ENCODE results near the gene ULBP3.
A peak's percentile ranks its signal among the peaks of the same experiment; 100 is the strongest.

The ULBP3 gene

GRCh38 chr6:150043096-150043495 is 25.8 kb downstream of the ULBP3 start:
- DNase-seq (ENCODE audit: low read depth) = no peak
- Histone ChIP-seq H3K4me1 (ENCODE audit: control insufficient read depth, insufficient read depth, low read length) (no peaks in the 10 kb centered on the region), H3K9me3 (ENCODE audit: control insufficient read depth, low read length) (no peaks in the 10 kb centered on the region), H3K36me3 (ENCODE audit: control insufficient read depth, insufficient read depth, low read length, severe bottlenecking) (no peaks in the 10 kb centered on the region), H3K9ac (ENCODE audit: low read length) (no peak overlapping the region), H3K4me3 (ENCODE audit: low read length) (no peak overlapping the region), H3K27me3 (replicated peaks; ENCODE audit: control insufficient read depth, insufficient read depth, low read length) (peaks cover 80% of the 10 kb centered on the region)

- peaks cover 7% of the 10 kb centered on the region for H3K4me1 ChIP-seq (ENCODE audit: control insufficient read depth, insufficient read depth, low read length)
- H3K9ac ChIP-seq (ENCODE audit: low read length) = no peak overlapping the region
- H3K9me3 ChIP-seq (ENCODE audit: control insufficient read depth, low read length) = peaks cover 5% of the 10 kb centered on the region
- DNase-seq (ENCODE audit: low read depth) = no peak
- H3K36me3 ChIP-seq (ENCODE audit: control insufficient read depth, insufficient read depth, low read length, severe bottlenecking) = no peaks in the 10 kb centered on the region
- no peak overlapping the region for H3K4me3 ChIP-seq (ENCODE audit: low read length)
- peaks cover 85% of the 10 kb centered on the region for H3K27me3 ChIP-seq (replicated peaks; ENCODE audit: control insufficient read depth, insufficient read depth, low read length)
Observed at GRCh38 chr6:150038202-150039062, 30.5 kb downstream of the ULBP3 start.

GRCh38 chr6:150037526-150038201 is 31.3 kb downstream of the ULBP3 start:
- peaks cover 5% of the 10 kb centered on the region for H3K9me3 ChIP-seq (ENCODE audit: control insufficient read depth, low read length)
- peak; percentile 5 for DNase-seq (ENCODE audit: low read depth)
- H3K4me1 ChIP-seq (ENCODE audit: control insufficient read depth, insufficient read depth, low read length) = peaks cover 7% of the 10 kb centered on the region
- H3K4me3 ChIP-seq (ENCODE audit: low read length) = peak overlapping the region; percentile 15
- H3K9ac ChIP-seq (ENCODE audit: low read length) = no peak overlapping the region
- H3K27me3 ChIP-seq (replicated peaks; ENCODE audit: control insufficient read depth, insufficient read depth, low read length) = peaks cover 83% of the 10 kb centered on the region
- H3K36me3 ChIP-seq (ENCODE audit: control insufficient read depth, insufficient read depth, low read length, severe bottlenecking) = no peaks in the 10 kb centered on the region

- no peaks in the 10 kb centered on the region for H3K36me3 ChIP-seq (ENCODE audit: control insufficient read depth, insufficient read depth, low read length, severe bottlenecking)
- no peak overlapping the region for H3K4me3 ChIP-seq (ENCODE audit: low read length)
- DNase-seq (ENCODE audit: low read depth) = no peak
- peaks cover 76% of the 10 kb centered on the region for H3K27me3 ChIP-seq (replicated peaks; ENCODE audit: control insufficient read depth, insufficient read depth, low read length)
- H3K9me3 ChIP-seq (ENCODE audit: control insufficient read depth, low read length) = peaks cover 5% of the 10 kb centered on the region
- H3K9ac ChIP-seq (ENCODE audit: low read length) = no peak overlapping the region
- H3K4me1 ChIP-seq (ENCODE audit: control insufficient read depth, insufficient read depth, low read length) = peaks cover 7% of the 10 kb centered on the region
Observed at GRCh38 chr6:150036081-150036480, 32.8 kb downstream of the ULBP3 start.

GRCh38 chr6:150033207-150033771 is 35.6 kb downstream of the ULBP3 start:
- DNase-seq (ENCODE audit: low read depth) = no peak
- Histone ChIP-seq H3K4me3 (ENCODE audit: low read length) (no peak overlapping the region), H3K4me1 (ENCODE audit: control insufficient read depth, insufficient read depth, low read length) (peaks cover 7% of the 10 kb centered on the region), H3K9ac (ENCODE audit: low read length) (no peak overlapping the region), H3K36me3 (ENCODE audit: control insufficient read depth, insufficient read depth, low read length, severe bottlenecking) (no peaks in the 10 kb centered on the region), H3K27me3 (replicated peaks; ENCODE audit: control insufficient read depth, insufficient read depth, low read length) (peaks cover 57% of the 10 kb centered on the region), H3K9me3 (ENCODE audit: control insufficient read depth, low read length) (peaks cover 5% of the 10 kb centered on the region)

GRCh38 chr6:150032598-150032997 is 36.3 kb downstream of the ULBP3 start:
- DNase-seq (ENCODE audit: low read depth) = no peak

GRCh38 chr6:150030611-150031010 is 38.3 kb downstream of the ULBP3 start:
- Histone ChIP-seq H3K27me3 (replicated peaks; ENCODE audit: control insufficient read depth, insufficient read depth, low read length) (peaks cover 55% of the 10 kb centered on the region), H3K4me1 (ENCODE audit: control insufficient read depth, insufficient read depth, low read length) (peaks cover 4% of the 10 kb centered on the region), H3K4me3 (ENCODE audit: low read length) (no peak overlapping the region), H3K36me3 (ENCODE audit: control insufficient read depth, insufficient read depth, low read length, severe bottlenecking) (no peaks in the 10 kb centered on the region), H3K9me3 (ENCODE audit: control insufficient read depth, low read length) (peaks cover 5% of the 10 kb centered on the region), H3K9ac (ENCODE audit: low read length) (no peak overlapping the region)
- no peak for DNase-seq (ENCODE audit: low read depth)

More at GRCh38 chr6:150032598-150032997, 36.3 kb downstream of the ULBP3 start:
- Histone ChIP-seq H3K4me3 (ENCODE audit: low read length) (no peak overlapping the region), H3K36me3 (ENCODE audit: control insufficient read depth, insufficient read depth, low read length, severe bottlenecking) (no peaks in the 10 kb centered on the region), H3K9me3 (ENCODE audit: control insufficient read depth, low read length) (peaks cover 5% of the 10 kb centered on the region), H3K9ac (ENCODE audit: low read length) (no peak overlapping the region), H3K4me1 (ENCODE audit: control insufficient read depth, insufficient read depth, low read length) (peaks cover 4% of the 10 kb centered on the region), H3K27me3 (replicated peaks; ENCODE audit: control insufficient read depth, insufficient read depth, low read length) (peaks cover 57% of the 10 kb centered on the region)

GRCh38 chr6:150029749-150030148 is 39.2 kb downstream of the ULBP3 start:
- Histone ChIP-seq H3K9ac (ENCODE audit: low read length) (no peak overlapping the region), H3K4me3 (ENCODE audit: low read length) (no peak overlapping the region), H3K27me3 (replicated peaks; ENCODE audit: control insufficient read depth, insufficient read depth, low read length) (peaks cover 50% of the 10 kb centered on the region), H3K4me1 (ENCODE audit: control insufficient read depth, insufficient read depth, low read length) (peaks cover 11% of the 10 kb centered on the region), H3K9me3 (ENCODE audit: control insufficient read depth, low read length) (peaks cover 5% of the 10 kb centered on the region), H3K36me3 (ENCODE audit: control insufficient read depth, insufficient read depth, low read length, severe bottlenecking) (no peaks in the 10 kb centered on the region)
- DNase-seq (ENCODE audit: low read depth) = no peak

GRCh38 chr6:150029276-150029675 is 39.6 kb downstream of the ULBP3 start:
- Histone ChIP-seq H3K9ac (ENCODE audit: low read length) (no peak overlapping the region), H3K36me3 (ENCODE audit: control insufficient read depth, insufficient read depth, low read length, severe bottlenecking) (no peaks in the 10 kb centered on the region), H3K9me3 (ENCODE audit: control insufficient read depth, low read length) (peaks cover 4% of the 10 kb centered on the region), H3K27me3 (replicated peaks; ENCODE audit: control insufficient read depth, insufficient read depth, low read length) (peaks cover 51% of the 10 kb centered on the region), H3K4me3 (ENCODE audit: low read length) (no peak overlapping the region), H3K4me1 (ENCODE audit: control insufficient read depth, insufficient read depth, low read length) (peaks cover 11% of the 10 kb centered on the region)
- no peak for DNase-seq (ENCODE audit: low read depth)

- H3K27me3 ChIP-seq (replicated peaks; ENCODE audit: control insufficient read depth, insufficient read depth, low read length) = peaks cover 55% of the 10 kb centered on the region
Observed at GRCh38 chr6:150028799-150029198, 40.1 kb downstream of the ULBP3 start.

GRCh38 chr6:150027806-150028565 is 40.9 kb downstream of the ULBP3 start:
- Histone ChIP-seq H3K9ac (ENCODE audit: low read length) (no peak overlapping the region), H3K4me3 (ENCODE audit: low read length) (no peak overlapping the region), H3K9me3 (ENCODE audit: control insufficient read depth, low read length) (no peaks in the 10 kb centered on the region), H3K4me1 (ENCODE audit: control insufficient read depth, insufficient read depth, low read length) (peaks cover 11% of the 10 kb centered on the region), H3K36me3 (ENCODE audit: control insufficient read depth, insufficient read depth, low read length, severe bottlenecking) (no peaks in the 10 kb centered on the region), H3K27me3 (replicated peaks; ENCODE audit: control insufficient read depth, insufficient read depth, low read length) (peaks cover 54% of the 10 kb centered on the region)
- DNase-seq (ENCODE audit: low read depth) = no peak

More at GRCh38 chr6:150028799-150029198, 40.1 kb downstream of the ULBP3 start:
- H3K4me3 ChIP-seq (ENCODE audit: low read length) = no peak overlapping the region
- no peaks in the 10 kb centered on the region for H3K9me3 ChIP-seq (ENCODE audit: control insufficient read depth, low read length)
- no peaks in the 10 kb centered on the region for H3K36me3 ChIP-seq (ENCODE audit: control insufficient read depth, insufficient read depth, low read length, severe bottlenecking)
- H3K9ac ChIP-seq (ENCODE audit: low read length) = no peak overlapping the region
- DNase-seq (ENCODE audit: low read depth) = no peak
- peaks cover 11% of the 10 kb centered on the region for H3K4me1 ChIP-seq (ENCODE audit: control insufficient read depth, insufficient read depth, low read length)

Data from adipocyte (in vitro differentiated cells).